ENCODE data around the gene CCDC185.

Gene CCDC185

GRCh38 chr1:223393275-223394214, at the start of gene CCDC185:
TSS of gene CCDC185 (plus strand) at chr1:223393415. CDS start at chr1:223393476, 61 bp downstream.
- no peak for DNase-seq (ENCODE audit: low read depth in 2 of 2)

- no peak for DNase-seq (ENCODE audit: low read depth in 2 of 2)
Measured at GRCh38 chr1:223343692-223344091, 49.5 kb upstream of the CCDC185 start.

- no peak for DNase-seq (ENCODE audit: low read depth in 2 of 2)
Measured at GRCh38 chr1:223344491-223344890, 48.7 kb upstream of the CCDC185 start.

GRCh38 chr1:223345720-223346119, 47.5 kb upstream of the CCDC185 start:
- DNase-seq (ENCODE audit: low read depth in 2 of 2), result no peak

- DNase-seq (ENCODE audit: low read depth in 2 of 2), result no peak
Measured at GRCh38 chr1:223346311-223346710, 46.9 kb upstream of the CCDC185 start.

DNA sequence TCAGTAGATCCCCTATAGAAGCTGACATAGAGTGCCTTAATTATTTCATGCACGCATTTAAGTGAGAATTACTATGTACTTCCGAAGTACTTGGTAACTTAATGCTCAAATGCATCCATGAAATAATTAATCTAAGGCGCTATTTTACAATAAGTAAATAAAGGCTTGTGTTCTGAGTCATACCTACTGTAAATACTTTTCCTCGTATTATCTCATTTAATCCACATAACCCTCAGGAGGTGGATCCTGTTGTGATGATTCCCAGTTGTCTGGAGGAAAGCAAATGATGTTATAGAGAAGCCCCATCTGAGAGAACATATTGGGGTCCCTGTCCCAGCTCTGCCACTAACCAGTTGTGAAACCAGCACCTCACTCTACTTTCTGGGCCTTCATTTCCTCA, 45.6 kb upstream of the CCDC185 start:
- no peak for DNase-seq (ENCODE audit: low read depth in 2 of 2)

GRCh38 chr1:223348439-223348838, 44.8 kb upstream of the CCDC185 start:
- no peak for DNase-seq (ENCODE audit: low read depth in 2 of 2)

DNA sequence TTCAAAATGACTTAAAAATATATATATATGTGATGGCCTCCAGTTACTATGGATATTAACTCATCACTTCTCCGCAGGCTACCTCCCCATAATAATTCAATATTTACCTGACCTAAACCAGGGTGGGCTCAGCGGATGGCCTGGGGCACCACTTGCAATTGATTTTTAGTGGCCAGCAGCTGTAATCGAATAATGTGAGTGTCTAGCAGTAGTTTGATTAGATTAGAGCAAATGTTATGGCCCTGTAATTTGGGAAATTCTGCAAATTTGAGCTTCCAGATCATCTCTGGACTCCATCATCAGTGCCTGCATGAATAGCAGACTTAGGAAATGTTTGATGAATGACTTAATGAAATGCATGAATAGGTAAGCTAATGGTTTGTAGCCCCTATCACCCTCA, 44.0 kb upstream of the CCDC185 start:
- DNase-seq (ENCODE audit: low read depth in 2 of 2), result no peak

DNA sequence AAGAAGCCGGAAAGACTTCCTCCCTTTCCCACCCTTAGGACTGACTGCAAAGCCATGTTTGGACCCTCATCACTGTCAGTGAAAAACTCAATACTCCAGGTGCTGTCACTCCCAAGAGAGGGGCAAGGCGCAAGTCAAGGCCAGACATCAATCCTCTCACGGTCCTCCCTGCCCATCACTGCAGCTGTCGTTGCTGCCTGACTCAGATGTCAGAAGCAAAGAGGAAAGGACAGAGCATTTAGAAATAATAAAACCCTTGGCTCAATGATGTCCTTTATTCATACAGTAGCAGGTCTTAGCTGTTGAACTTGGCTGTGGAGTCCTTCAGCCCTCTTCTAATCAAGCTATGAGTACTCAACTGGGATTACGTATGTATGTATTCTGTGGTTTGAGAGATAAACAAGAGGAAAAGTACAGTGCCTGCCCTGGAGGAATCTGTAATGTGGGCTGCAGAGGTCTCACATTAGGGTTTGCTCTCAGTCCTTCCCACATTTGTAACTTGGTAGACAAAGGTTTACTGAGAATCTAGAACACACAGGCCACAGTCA, 42.8 kb upstream of the CCDC185 start:
- no peak for DNase-seq (ENCODE audit: low read depth in 2 of 2)

DNA sequence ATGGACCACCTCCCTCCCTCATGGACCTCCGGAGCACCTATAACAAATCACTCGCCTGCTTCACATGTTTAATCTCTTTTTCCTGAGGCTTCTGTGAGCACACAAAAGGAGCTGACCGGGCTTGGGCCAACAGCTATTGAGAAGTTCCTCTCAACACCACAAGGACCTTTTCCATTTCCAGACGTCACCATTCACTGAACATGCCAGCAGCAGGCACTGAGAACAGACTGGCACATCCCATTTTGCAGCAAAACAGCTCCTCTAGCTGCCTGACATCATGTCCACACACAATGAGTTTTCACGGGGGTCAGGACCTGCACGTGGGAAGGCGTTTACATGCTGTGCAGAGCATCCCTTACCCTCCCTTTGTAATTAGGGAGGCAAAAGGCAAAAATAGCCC, 40.3 kb upstream of the CCDC185 start:
- no peak for DNase-seq (ENCODE audit: low read depth in 2 of 2)

- no peak for DNase-seq (ENCODE audit: low read depth in 2 of 2)
Measured at GRCh38 chr1:223353939-223354338, 39.3 kb upstream of the CCDC185 start.

GRCh38 chr1:223355699-223356098, 37.5 kb upstream of the CCDC185 start:
- DNase-seq (ENCODE audit: low read depth in 2 of 2), result no peak

- no peak for DNase-seq (ENCODE audit: low read depth in 2 of 2)
Measured at GRCh38 chr1:223358826-223359225, 34.4 kb upstream of the CCDC185 start.

DNA sequence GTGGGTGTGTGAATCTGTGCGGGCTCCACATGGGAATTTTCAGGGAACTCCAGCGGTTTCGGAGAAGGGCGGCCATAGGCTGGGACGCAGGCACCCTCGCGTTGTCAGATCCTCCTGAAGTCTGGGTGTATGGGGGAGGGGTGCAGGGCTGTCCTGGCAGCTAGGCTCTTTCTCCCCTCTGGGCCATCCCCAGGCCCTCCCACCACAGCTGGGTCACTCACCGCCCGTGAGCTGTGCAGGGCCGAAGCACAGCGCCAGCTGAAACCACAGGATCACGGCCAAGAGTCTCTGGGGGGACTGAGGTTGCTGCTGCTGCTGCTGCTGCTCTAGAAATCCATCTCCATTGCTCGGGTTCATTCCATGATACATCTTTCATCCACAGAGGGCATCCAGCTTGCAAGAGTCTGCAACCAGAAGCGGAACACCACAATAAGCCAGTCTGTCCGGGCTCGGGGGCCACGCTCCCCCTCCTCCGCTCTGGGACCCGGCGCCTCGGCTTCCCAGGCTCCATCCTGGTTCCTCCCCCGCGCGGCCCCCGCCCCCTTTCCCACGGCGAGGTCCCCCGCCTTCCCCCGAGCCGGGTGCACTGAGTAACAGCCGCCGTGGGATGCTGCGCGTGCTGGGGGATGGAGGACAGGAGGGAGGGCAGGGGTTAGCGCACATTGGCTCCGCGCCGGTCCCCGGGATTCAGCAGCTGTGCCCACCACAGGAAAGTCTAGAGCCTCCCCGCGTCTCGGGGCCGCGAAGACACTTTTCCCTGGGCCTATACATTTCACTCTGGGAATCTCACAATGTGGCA, 30.0 kb upstream of the CCDC185 start:
- peak in 1 of 2 donors; percentile 7 for DNase-seq (ENCODE audit: low read depth in 2 of 2)

GRCh38 chr1:223363856-223364684, 29.1 kb upstream of the CCDC185 start, which contains the start of gene SUSD4:
TSS of gene SUSD4 (minus strand) at chr1:223364176. CDS start at chr1:223363425, 751 bp downstream.
- DNase-seq (ENCODE audit: low read depth in 2 of 2), result peak; percentile 29 to 41

DNA sequence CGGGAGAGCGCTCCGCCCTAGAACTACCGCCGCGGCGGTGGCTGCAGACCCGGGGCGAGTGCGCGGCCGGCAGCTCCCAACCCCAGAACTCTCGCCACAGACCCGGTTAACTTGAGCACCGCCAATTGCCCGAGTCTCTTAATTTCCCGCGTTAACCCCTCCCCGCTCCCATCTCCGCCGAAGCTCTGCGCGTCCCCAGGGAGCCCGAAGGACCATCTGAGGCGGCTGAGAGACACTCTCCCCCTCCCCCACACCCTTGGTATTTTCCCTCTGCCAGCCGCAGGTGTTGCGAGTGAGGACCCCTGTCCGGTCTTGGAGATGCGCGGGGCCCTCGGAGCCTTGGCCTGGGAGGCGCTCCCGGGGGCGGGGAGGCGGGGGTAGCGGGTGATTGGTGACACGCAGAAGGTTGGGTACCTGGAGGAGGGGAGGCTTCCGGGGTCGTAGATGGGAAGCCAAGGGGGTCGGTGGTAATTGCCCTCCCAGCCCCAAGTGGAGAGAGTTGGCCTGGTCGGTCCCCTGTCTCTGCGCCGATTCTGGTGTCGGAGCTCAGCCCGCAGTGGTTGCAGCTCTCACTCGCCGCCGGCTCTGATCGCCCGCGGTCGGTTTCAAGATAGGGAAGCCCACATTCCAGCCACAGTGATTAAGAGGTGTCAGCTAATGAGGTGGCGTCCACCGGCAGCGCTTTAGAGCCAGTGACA, 28.4 kb upstream of the CCDC185 start:
- DNase-seq (ENCODE audit: low read depth in 2 of 2), result no peak

- DNase-seq (ENCODE audit: low read depth in 2 of 2), result no peak
Measured at GRCh38 chr1:223374064-223374610, 19.1 kb upstream of the CCDC185 start.

GRCh38 chr1:223378754-223379153, 14.5 kb upstream of the CCDC185 start:
- no peak for DNase-seq (ENCODE audit: low read depth in 2 of 2)

DNA sequence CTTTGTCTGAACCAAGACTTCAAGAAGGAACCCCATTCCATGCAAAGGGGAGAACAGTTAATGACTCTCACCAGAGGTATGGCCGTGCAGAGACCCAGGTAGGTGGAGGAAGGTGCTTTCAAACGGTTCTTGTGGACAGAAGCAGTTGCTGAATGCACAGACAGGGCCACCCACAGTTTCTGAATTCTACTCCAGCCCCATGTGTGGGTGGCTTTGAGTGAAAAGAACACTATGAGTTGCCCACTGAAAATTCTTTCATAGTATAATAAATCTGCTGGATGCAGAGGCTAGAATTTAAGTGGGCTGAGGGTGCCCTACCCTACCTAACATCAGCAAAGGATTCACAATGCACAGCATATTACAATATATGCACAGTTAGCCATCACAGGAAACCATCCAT, 7.2 kb upstream of the CCDC185 start:
- DNase-seq (ENCODE audit: low read depth in 2 of 2), result no peak

- no peak for DNase-seq (ENCODE audit: low read depth in 2 of 2)
Measured at GRCh38 chr1:223390618-223391017, 2.6 kb upstream of the CCDC185 start.
